Measurements from ENCODE around the gene ABCA3.

ABCA3 gene

DNA sequence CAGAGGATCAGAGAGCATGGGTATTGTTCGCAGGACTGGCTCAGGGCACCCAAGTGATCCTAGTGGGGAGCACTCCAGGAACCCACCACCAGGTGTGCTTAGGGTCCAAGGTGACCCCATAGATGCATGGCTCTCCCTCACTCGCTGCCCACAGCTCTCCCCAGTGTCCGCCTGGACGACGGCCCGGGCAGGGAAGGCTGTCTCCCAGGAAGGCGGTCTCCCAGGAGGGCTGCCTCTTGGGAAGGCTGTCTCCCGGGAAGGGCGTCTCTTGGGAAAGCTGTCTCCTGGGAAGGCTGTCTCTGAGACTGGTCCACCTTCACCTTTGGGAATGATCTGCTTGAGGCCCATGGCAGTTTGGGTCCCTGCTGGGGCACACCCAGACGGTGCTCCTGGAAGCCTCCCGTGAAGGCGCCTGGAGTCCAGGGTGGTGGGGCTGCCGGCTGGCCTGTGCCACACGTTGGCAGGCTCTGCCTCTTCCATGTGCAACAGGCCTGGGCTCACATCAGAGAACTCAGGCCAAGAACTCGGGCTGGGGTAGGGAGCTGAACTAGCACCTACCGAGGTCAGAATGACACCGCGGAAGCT is 94.1 kb downstream of the ABCA3 start:
- DNase-seq (ENCODE audit: extremely low read depth, insufficient read length), result no peak
- TF ChIP-seq, protein P1, sequence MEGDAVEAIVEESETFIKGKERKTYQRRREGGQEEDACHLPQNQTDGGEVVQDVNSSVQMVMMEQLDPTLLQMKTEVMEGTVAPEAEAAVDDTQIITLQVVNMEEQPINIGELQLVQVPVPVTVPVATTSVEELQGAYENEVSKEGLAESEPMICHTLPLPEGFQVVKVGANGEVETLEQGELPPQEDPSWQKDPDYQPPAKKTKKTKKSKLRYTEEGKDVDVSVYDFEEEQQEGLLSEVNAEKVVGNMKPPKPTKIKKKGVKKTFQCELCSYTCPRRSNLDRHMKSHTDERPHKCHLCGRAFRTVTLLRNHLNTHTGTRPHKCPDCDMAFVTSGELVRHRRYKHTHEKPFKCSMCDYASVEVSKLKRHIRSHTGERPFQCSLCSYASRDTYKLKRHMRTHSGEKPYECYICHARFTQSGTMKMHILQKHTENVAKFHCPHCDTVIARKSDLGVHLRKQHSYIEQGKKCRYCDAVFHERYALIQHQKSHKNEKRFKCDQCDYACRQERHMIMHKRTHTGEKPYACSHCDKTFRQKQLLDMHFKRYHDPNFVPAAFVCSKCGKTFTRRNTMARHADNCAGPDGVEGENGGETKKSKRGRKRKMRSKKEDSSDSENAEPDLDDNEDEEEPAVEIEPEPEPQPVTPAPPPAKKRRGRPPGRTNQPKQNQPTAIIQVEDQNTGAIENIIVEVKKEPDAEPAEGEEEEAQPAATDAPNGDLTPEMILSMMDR (IDR thresholded peaks at IDR 0.05; ENCODE audit: insufficient read depth, low read length, poor library complexity, severe bottlenecking), result no peak
- peaks cover 24% of the 10 kb centered on the region for H3K36me3 ChIP-seq (ENCODE audit: control insufficient read depth, insufficient read depth, low read length)
- no peaks in the 10 kb centered on the region for H3K27me3 ChIP-seq (replicated peaks; ENCODE audit: control insufficient read depth, insufficient read depth, low read length)
- no peak overlapping the region for H3K4me3 ChIP-seq (replicated peaks; ENCODE audit: low read depth, low read length)

DNA sequence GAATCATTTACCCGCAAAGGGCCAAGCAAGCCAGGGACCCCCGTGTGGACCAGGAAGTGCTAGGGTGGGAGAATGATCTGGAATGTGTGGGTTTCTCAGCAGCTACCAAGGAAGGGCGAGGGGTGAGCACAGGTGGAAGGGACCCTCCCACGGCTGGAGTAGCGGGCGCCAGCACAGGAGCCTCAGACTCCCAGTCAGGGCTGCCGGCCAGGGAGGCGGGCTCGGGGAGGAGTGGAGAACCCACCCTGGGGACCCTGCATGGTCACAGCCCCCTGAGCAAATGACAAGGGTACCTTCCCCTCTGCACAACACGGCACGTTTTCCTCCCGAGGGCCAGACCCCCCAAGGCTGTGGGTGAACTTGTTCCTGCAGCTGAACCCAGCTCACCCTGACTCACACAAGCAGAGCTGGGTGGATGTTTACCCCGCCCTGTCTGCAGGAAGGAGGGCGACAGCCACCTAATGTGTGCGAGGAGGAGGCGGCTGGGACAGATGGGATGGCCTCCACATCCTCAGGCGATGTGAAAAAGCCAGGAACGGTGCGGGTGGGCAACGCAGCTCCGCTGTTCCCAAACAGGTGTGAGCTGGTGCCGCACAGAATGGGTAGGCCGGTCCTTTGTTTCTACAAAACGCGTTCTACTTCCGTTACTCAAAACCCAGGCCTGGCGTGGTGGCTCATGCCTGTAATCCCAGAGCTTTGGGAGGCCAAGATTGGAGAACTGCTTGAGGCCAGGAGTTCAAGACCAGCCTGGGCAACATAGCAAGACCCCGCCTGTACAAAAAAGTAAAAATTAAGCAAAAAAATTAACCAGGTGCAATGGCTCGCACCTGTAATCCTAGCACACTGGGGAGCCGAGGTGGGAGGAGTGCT is 95.4 kb downstream of the ABCA3 start:
- DNase-seq (ENCODE audit: extremely low read depth, insufficient read length), result no peak
- TF ChIP-seq, protein P1 (IDR thresholded peaks at IDR 0.05; ENCODE audit: insufficient read depth, low read length, poor library complexity, severe bottlenecking), result no peak
- no peaks in the 10 kb centered on the region for H3K27me3 ChIP-seq (replicated peaks; ENCODE audit: control insufficient read depth, insufficient read depth, low read length)
- H3K36me3 ChIP-seq (ENCODE audit: control insufficient read depth, insufficient read depth, low read length), result peaks cover 24% of the 10 kb centered on the region
- H3K4me3 ChIP-seq (replicated peaks; ENCODE audit: low read depth, low read length), result no peak overlapping the region

DNA sequence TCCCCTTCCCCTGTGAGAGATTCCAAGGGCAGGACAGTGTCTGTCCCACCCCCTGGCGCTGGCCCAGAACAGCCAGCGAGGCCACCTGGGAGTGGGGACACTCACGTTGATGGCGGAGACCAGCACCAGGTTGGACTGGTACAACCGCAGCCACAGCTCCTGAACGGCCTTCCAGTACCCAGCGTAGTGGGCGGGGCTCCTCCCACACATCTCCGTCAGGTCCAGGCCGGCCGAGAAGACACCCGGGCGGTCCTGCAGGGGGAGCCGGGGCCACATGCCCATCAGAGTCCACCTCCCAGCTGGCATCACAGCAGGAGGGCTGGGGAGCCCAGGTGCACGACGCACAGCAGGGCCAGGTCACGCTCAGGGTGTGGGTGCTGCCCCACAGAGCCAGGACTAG is 96.2 kb downstream of the ABCA3 start:
- TF ChIP-seq, protein P1 (IDR thresholded peaks at IDR 0.05; ENCODE audit: insufficient read depth, low read length, poor library complexity, severe bottlenecking), result no peak
- no peak for DNase-seq (ENCODE audit: extremely low read depth, insufficient read length)
- Histone ChIP-seq H3K27me3 (replicated peaks; ENCODE audit: control insufficient read depth, insufficient read depth, low read length) (no peaks in the 10 kb centered on the region), H3K4me3 (replicated peaks; ENCODE audit: low read depth, low read length) (no peak overlapping the region), H3K36me3 (ENCODE audit: control insufficient read depth, insufficient read depth, low read length) (peaks cover 28% of the 10 kb centered on the region)

DNA sequence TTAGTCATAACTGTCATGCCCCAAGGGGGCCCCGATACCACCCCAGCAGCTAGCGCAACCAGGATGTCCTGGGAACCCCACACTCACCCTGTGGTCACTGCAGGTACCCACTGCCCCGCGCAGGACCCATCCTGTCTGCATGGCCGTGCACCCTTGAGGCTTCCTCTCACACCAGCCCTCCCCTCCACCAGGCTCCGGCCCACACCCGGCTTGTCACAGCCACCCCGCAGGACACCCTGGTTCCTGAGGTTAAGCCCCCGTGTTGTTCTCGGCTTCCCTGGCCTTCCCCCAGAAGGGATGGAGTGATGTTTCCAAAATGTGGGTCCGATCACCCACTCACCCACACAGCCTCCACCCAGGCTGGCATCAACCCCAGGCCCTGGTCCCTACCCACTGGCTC is 96.7 kb downstream of the ABCA3 start:
- TF ChIP-seq, protein P1 (IDR thresholded peaks at IDR 0.05; ENCODE audit: insufficient read depth, low read length, poor library complexity, severe bottlenecking), result no peak
- DNase-seq (ENCODE audit: extremely low read depth, insufficient read length), result no peak
- peaks cover 28% of the 10 kb centered on the region for H3K36me3 ChIP-seq (ENCODE audit: control insufficient read depth, insufficient read depth, low read length)

DNA sequence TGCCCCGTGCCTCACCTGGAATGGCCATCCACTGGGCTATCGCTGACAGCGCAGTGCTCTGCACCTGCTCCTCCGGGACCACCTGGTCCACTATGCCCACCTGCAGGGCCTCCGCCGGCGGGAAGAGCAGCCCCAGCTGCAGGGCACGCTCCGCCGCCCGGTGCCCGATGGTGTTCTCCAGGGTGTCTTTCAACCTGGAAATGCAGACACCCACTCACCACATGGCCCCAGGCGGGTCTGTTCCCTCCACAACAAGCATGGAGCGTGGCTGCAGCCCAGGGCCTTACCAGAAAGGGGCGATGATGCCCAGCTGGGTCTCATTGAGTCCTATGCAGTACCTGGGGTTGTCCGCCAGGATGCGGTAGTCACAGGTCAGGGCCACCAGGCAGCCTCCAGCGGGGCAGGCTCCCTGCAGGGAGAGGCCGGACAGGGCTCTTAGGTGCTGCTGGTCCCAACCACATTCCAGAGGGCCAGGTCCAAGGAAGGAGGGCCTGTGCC is 97.4 kb downstream of the ABCA3 start:
- no peaks in the 10 kb centered on the region for H3K27me3 ChIP-seq (replicated peaks; ENCODE audit: control insufficient read depth, insufficient read depth, low read length)
- H3K36me3 ChIP-seq (ENCODE audit: control insufficient read depth, insufficient read depth, low read length), result peaks cover 28% of the 10 kb centered on the region
- no peak for DNase-seq (ENCODE audit: extremely low read depth, insufficient read length)

More for the DNA sequence above, 96.7 kb downstream of the ABCA3 start:
- H3K27me3 ChIP-seq (replicated peaks; ENCODE audit: control insufficient read depth, insufficient read depth, low read length), result no peaks in the 10 kb centered on the region
- H3K4me3 ChIP-seq (replicated peaks; ENCODE audit: low read depth, low read length), result no peak overlapping the region

More for the DNA sequence above, 97.4 kb downstream of the ABCA3 start:
- H3K4me3 ChIP-seq (replicated peaks; ENCODE audit: low read depth, low read length), result no peak overlapping the region
- TF ChIP-seq, protein P1 (IDR thresholded peaks at IDR 0.05; ENCODE audit: insufficient read depth, low read length, poor library complexity, severe bottlenecking), result no peak

Data from GM06990 (cell line).